Stimulated activated CD4-positive, alpha-beta T cell treated with anti-CD3 and anti-CD28 coated beads, Interleukin-2, amount 100 ng/mL, for 24 hours (primary cell): ENCODE measurements around the gene PLXDC2.

Experiments used
- DNase-seq, 2 donors: peaks; one replicate each; pipeline ENCODE4 v3.0.0-alpha.2; 2020

Gene PLXDC2

GRCh38 chr10:19946245-19946644 lies 130.0 kb downstream of the PLXDC2 start:
- no peak for DNase-seq

- no peak for DNase-seq
Measured at GRCh38 chr10:19946791-19947190, 130.6 kb downstream of the PLXDC2 start.

GRCh38 chr10:19947215-19947614 lies 131.0 kb downstream of the PLXDC2 start:
- no peak for DNase-seq

- DNase-seq: no peak
Measured at GRCh38 chr10:19947656-19948055, 131.4 kb downstream of the PLXDC2 start.

GRCh38 chr10:19952224-19953010 lies 136.2 kb downstream of the PLXDC2 start:
- no peak for DNase-seq

- DNase-seq: no peak
Measured at GRCh38 chr10:19954601-19955000, 138.4 kb downstream of the PLXDC2 start.

GRCh38 chr10:19956516-19957032 lies 140.3 kb downstream of the PLXDC2 start:
- no peak for DNase-seq

- no peak for DNase-seq
Measured at GRCh38 chr10:19958787-19959186, 142.6 kb downstream of the PLXDC2 start.

- no peak for DNase-seq
Measured at GRCh38 chr10:19961076-19962053, 145.1 kb downstream of the PLXDC2 start.

- no peak for DNase-seq
Measured at GRCh38 chr10:19964625-19965024, 148.4 kb downstream of the PLXDC2 start.

GRCh38 chr10:19966751-19967150 lies 150.5 kb downstream of the PLXDC2 start:
- no peak for DNase-seq

- no peak for DNase-seq
Measured at GRCh38 chr10:19967981-19968380, 151.7 kb downstream of the PLXDC2 start.

GRCh38 chr10:19968745-19969144 lies 152.5 kb downstream of the PLXDC2 start:
- no peak for DNase-seq

GRCh38 chr10:19970256-19970655 lies 154.0 kb downstream of the PLXDC2 start:
- no peak for DNase-seq

- no peak for DNase-seq
Measured at GRCh38 chr10:19970717-19971116, 154.5 kb downstream of the PLXDC2 start.

- DNase-seq: no peak
Measured at GRCh38 chr10:19971343-19972052, 155.3 kb downstream of the PLXDC2 start.

- DNase-seq: no peak
Measured at GRCh38 chr10:19974138-19974537, 157.9 kb downstream of the PLXDC2 start.

- no peak for DNase-seq
Measured at GRCh38 chr10:19974554-19974953, 158.3 kb downstream of the PLXDC2 start.

GRCh38 chr10:19977097-19977521 lies 160.9 kb downstream of the PLXDC2 start:
- DNase-seq: no peak

- no peak for DNase-seq
Measured at GRCh38 chr10:19979628-19980027, 163.4 kb downstream of the PLXDC2 start.

- DNase-seq: no peak
Measured at GRCh38 chr10:19983880-19984565, 167.8 kb downstream of the PLXDC2 start.

- no peak for DNase-seq
Measured at GRCh38 chr10:19985745-19986144, 169.5 kb downstream of the PLXDC2 start.
